Upper lobe of left lung (tissue), 6 donors: ENCODE results near the gene RAB3D. TPM values are rescaled to one million over a fixed set of nuclear protein-coding genes. Genes with fewer than 3 reads are reported as not detected.
"Not testable (repeated sequence)": the region's sequence is repeated elsewhere in the genome, so short reads cannot be mapped to it uniquely, and the experiment has no call there.

Experiments used
- ATAC-seq, 2 donors: fragments of 200-7000 bp; cut with Tn5 transposase; one replicate each; pipeline ENCODE4 v1.9.1; 2022; ENCODE audit warnings: mild to moderate bottlenecking in 2 of 2, moderate library complexity in 2 of 2; ENCODE audit not compliant: low FRiP score in 2 of 2
- DNase-seq, 2 donors: peaks; one replicate each; pipeline ENCODE4 v3.0.0-alpha.2; 2019 to 2020
- H3K27ac ChIP-seq, 4 donors: fragments of 200-600 bp; sonication (generic); one replicate each; pipeline ENCODE4 v1.5.1; 2016 to 2019
- H3K27me3 ChIP-seq, 4 donors: fragments of 200-600 bp; sonication (generic); one replicate each; pipeline ENCODE4 v1.5.1; 2017 to 2019
- H3K36me3 ChIP-seq, 4 donors: fragments of 200-600 bp; sonication (generic); one replicate each; pipeline ENCODE4 v1.5.1; 2016 to 2019
- H3K4me1 ChIP-seq, 4 donors: fragments of 200-600 bp; sonication (generic); one replicate each; pipeline ENCODE4 v1.5.1; 2018 to 2019
- H3K4me3 ChIP-seq, 4 donors: fragments of 200-600 bp; sonication (generic); one replicate each; pipeline ENCODE4 v1.5.1; 2017 to 2019; ENCODE audit warnings: mild to moderate bottlenecking in 2 of 4, moderate library complexity in 1 of 4
- H3K9me3 ChIP-seq, 4 donors: fragments of 200-600 bp; sonication (generic); one replicate each; pipeline ENCODE4 v1.5.1; 2018 to 2019
- CTCF ChIP-seq, 6 experiments: fragments of 450-650 bp in 4 of 6; fragments of 200-600 bp in 2 of 6; sonication (generic) in 2 of 6; IDR thresholded peaks; one replicate each; pipeline ENCODE4 v1.5.1; 2016 to 2019; ENCODE audit warnings: antibody characterized with exemption in 6 of 6
- EP300 ChIP-seq, 4 donors: sonication (generic); formaldehyde crosslinking; IDR thresholded peaks; one replicate each; pipeline ENCODE4 v1.5.1; 2017; ENCODE audit warnings: antibody characterized with exemption in 4 of 4, control low read depth in 2 of 4
- POLR2A ChIP-seq, 4 donors: fragments of 450-650 bp; IDR thresholded peaks; one replicate each; pipeline ENCODE4 v1.5.1; 2016 to 2017; ENCODE audit warnings: antibody characterized with exemption in 4 of 4, mild to moderate bottlenecking in 2 of 4
- POLR2AphosphoS5 ChIP-seq, 2 donors: sonication (generic); formaldehyde crosslinking; IDR thresholded peaks; one replicate each; pipeline ENCODE4 v1.5.1; 2017; ENCODE audit warnings: antibody characterized with exemption in 2 of 2
- WGBS, 2 donors: methylation state at CpG; one replicate each; pipeline ENCODE4 v1.1.5; 2017 to 2018; 5-methylcytosine and 5-hydroxymethylcytosine counted together
- total RNA-seq, 6 donors: library from RNA; depleted of rRNA in 4 of 6; stranded (reverse); fragments of >200 nt in 4 of 6; gene quantifications; one replicate each; pipeline versions ENCODE4 v1.1.0 to v1.2.1, GENCODE V29; 2016 to 2021
- donor health status: DM: no; HTN: no; CAD: no; lungs with moderate emphysema.
- donor health status: DM: no; HTN: yes; CAD: no; lungs with severe emphysema.

Gene RAB3D
- total RNA-seq, 6 donors from 2014 or later: 22.6 to 59.2 (median 30.7) TPM

DNA sequence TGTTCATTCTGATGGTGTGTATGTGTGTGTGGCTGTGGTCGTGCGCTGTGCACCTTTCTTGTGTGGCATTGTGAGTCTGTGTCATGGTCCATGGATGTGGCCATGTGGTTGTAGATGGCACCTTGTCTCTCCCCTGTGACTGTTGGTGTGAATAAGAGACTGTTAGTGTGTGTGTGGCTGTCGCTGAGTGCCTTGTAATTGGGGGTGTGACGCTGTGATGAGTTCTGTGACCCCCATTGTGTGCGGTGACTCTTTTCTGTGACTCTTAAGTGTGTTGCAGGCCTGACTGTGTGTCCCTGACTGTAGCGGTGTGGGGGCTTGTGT is 16.6 kb upstream of the RAB3D start:
- H3K27me3 ChIP-seq: no peaks in the 10 kb centered on the region
- WGBS, 2 donors: 85 to 95% methylated on average over 3 to 6 of the region's 6 CpGs
- peak overlapping the region; percentile 10 to 67 (median 66) for H3K4me3 ChIP-seq
- no peak for TF ChIP-seq POLR2A (IDR thresholded peaks at IDR 0.05)
- TF ChIP-seq EP300 (IDR thresholded peaks at IDR 0.05): no peak
- TF ChIP-seq CTCF (IDR thresholded peaks at IDR 0.05): no peak
- TF ChIP-seq POLR2AphosphoS5 (IDR thresholded peaks at IDR 0.05): no peak
- ATAC-seq (no peak), DNase-seq (no peak)
- no peaks in the 10 kb centered on the region for H3K9me3 ChIP-seq
- H3K4me1 ChIP-seq: peaks cover 6 to 26% (median 13%) of the 10 kb centered on the region in 4 donors
- H3K36me3 ChIP-seq: peaks cover 0 to 19% (median 7%) of the 10 kb centered on the region in 4 donors
- peak overlapping the region in 3 of 4 donors; percentile 75 to 96 (median 85) for H3K27ac ChIP-seq

DNA sequence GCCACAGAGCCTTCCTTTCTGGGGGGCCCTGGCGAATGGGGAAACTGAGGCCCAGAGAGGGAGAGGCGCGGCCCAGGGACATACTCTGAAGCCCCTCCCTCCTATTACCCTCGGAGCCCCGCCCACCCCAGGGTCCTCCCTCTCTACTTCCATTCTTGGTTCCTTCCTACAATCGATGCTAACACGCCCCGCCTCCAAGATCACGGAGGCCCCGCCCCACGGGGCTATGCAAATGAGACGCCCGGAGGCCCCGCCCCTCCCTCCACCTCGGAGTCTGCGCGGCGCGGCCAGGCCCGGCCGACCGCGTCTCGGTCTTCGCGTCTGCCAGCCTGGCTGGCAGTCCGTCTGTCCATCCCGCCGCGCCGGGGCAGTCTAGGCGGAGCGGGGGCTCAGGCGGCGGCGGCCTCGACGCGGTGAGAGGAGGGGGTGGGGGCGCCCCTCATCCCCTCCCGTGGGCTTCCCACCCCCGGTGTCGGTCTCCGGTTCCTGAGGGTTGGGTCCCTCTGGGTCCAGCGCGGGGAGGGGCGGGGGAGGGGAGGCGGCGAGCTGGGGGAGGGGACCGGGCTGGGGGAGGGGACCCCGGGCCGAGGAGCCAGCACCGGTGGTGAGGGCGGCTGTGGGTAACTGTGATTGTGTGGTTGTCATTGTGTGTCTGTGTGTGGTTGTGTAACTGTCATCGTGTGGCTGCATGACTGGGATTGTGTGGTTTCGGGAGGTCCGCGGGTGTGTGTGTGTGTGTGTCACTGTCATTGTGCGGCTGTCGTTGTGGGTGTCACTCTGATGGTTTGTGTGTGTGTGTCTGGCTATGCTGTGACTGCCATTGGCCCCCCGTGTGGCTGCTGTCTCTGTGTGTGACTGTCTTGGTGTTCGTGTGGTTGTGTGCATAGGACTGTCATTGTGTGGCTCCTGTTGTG is 16.0 kb upstream of the RAB3D start, which contains the start of gene PLPPR2:
PLPPR2 (plus strand) TSS at position 273 of the 914 bp plus-strand sequence. CDS start 2,242 bp downstream, outside the sequence.
- peak; percentile 93 to 98 for ATAC-seq
- H3K27ac ChIP-seq: peak within 1 kb of the TSS; percentile 56 to 96 (median 80)

DNA sequence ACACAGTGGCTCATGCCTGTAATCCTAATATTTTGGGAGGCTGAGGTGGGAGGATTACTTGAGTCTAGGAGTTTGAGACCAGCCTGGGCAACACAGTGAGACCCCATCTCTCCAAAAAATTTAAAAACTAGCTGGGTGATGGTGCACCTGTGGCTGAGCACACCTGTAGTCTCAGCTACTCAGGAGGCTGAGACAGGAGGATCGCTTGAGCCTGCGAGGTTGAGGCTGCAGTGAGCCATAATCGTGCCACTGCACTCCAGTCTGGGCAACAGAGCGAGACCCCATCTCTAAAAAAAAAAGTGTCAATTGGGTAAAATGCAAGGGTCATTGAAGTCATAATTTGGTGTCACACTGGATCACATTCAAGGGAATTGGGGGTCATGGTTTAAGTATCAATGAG is 14.6 kb upstream of the RAB3D start:
- not testable (repeated sequence) for H3K27me3 ChIP-seq, H3K9me3 ChIP-seq, DNase-seq, H3K36me3 ChIP-seq, H3K4me3 ChIP-seq, ATAC-seq, H3K27ac ChIP-seq
- WGBS, 2 donors: 92 to 98% methylated on average over 4 of the region's 4 CpGs
- peaks cover 6 to 26% (median 13%) of the 10 kb centered on the region in 4 donors for H3K4me1 ChIP-seq

More for the DNA sequence above, 16.0 kb upstream of the RAB3D start, which contains the start of gene PLPPR2:
- WGBS, 2 donors: 3 to 5% methylated on average over 6 to 39 of the region's 62 CpGs
- H3K27me3 ChIP-seq: no peaks in the 10 kb centered on the region
- TF ChIP-seq CTCF (IDR thresholded peaks at IDR 0.05) (peak in 1 of 6 experiments; percentile 4), POLR2AphosphoS5 (IDR thresholded peaks at IDR 0.05) (peak in 1 of 2 donors; percentile 82), POLR2A (IDR thresholded peaks at IDR 0.05) (peak in 2 of 4 donors; percentile 34 to 76), EP300 (IDR thresholded peaks at IDR 0.05) (no peak)
- H3K9me3 ChIP-seq: no peaks in the 10 kb centered on the region
- DNase-seq: peak; percentile 95 to 97
- peak within 1 kb of the TSS; percentile 27 to 67 (median 66) for H3K4me3 ChIP-seq
- peaks cover 0 to 18% (median 7%) of the 10 kb centered on the region in 4 donors for H3K36me3 ChIP-seq
- H3K4me1 ChIP-seq: peaks cover 6 to 26% (median 13%) of the 10 kb centered on the region in 4 donors

DNA sequence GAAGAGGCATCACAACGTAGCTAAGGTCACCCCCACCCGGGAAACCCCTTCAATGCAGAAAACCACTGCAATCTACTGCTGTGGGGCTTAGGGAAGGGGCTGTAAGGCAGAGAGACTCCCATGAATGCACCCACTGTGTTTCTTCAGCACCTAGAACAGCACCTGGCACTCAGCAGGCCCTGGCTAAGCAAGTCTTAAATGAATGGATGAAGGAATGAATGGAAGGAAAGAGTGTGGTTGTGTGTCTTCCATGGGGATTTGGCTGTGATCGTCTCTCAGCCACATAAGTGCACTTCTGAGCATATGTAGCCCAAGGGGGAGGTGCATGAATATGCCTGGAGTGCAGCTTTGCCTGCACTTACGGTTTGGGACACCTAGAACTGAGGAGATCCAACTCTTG is 9.7 kb upstream of the RAB3D start:
- H3K4me1 ChIP-seq: peaks cover 20 to 27% (median 22%) of the 10 kb centered on the region in 4 donors
- DNase-seq (no peak), ATAC-seq (no peak)
- H3K36me3 ChIP-seq: no peaks in the 10 kb centered on the region
- no peak overlapping the region for H3K27ac ChIP-seq
- 88 to 96% methylated on average over 4 of the region's 4 CpGs for WGBS, 2 donors
- no peak overlapping the region for H3K4me3 ChIP-seq
- no peak for TF ChIP-seq EP300 (IDR thresholded peaks at IDR 0.05)
- no peak for TF ChIP-seq POLR2A (IDR thresholded peaks at IDR 0.05)
- TF ChIP-seq POLR2AphosphoS5 (IDR thresholded peaks at IDR 0.05): no peak
- no peak for TF ChIP-seq CTCF (IDR thresholded peaks at IDR 0.05)
- H3K9me3 ChIP-seq: peaks cover 0 to 5% (median 1%) of the 10 kb centered on the region in 4 donors
- H3K27me3 ChIP-seq: no peaks in the 10 kb centered on the region

- ATAC-seq: no peak
- H3K4me3 ChIP-seq: no peak overlapping the region
- H3K9me3 ChIP-seq: peaks cover 0 to 5% (median 1%) of the 10 kb centered on the region in 4 donors
- peak overlapping the region in 1 of 4 donors; percentile 90 for H3K27ac ChIP-seq
- no peaks in the 10 kb centered on the region for H3K27me3 ChIP-seq
- no peak for DNase-seq
- H3K36me3 ChIP-seq: peaks cover 0 to 4% (median 2%) of the 10 kb centered on the region in 4 donors
- WGBS, 2 donors: 74 to 75% methylated on average over 7 of the region's 7 CpGs
- H3K4me1 ChIP-seq: peaks cover 23 to 33% (median 27%) of the 10 kb centered on the region in 4 donors
- TF ChIP-seq EP300 (IDR thresholded peaks at IDR 0.05) (no peak), CTCF (IDR thresholded peaks at IDR 0.05) (no peak), POLR2A (IDR thresholded peaks at IDR 0.05) (no peak), POLR2AphosphoS5 (IDR thresholded peaks at IDR 0.05) (no peak)
Observed at GRCh38 chr19:11347546-11348039, 8.1 kb upstream of the RAB3D start.
